ENCODE results near the gene TFPI.
"Not testable (repeated sequence)": the region's sequence is repeated elsewhere in the genome, so short reads cannot be mapped to it uniquely, and the experiment has no call there.

Gene TFPI

DNA sequence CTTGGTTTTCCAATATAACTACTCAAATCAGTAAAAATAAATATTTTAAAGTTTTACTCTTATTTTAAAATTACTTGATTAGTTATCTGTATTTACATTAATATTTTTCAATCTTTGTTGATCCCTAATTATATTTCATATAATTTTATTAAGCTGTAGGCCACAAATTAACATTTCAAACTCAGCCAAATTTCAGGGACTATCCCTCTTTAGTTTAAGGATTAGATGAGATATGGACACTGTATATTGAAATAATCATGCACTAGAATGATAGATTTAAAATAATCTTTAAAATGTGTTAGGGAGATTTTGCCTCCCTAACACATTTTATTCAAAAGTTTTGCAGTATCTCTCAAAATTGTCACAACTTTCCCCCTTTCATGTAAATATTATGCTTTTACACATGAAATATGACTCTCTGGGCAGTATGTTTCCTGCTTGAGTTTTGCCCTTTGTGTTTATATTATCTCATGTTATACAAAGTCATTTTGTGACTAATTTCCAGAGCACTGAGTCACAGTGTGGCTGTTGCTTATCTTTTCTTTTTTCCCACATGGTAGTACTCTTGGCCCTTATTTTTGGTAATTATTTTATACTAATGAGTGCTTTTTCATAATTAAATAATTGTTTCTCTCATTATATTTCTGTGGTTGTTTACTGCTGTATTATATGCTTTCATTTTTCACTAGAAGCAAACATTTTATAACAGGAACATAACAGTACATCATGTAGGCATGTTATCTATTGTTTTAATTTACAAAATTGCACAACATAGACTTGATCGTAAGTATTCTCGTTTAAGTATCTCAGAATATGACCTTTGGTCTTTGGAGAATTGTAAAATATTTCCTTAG lies 1.2 kb downstream of the TFPI start:
- DNase-seq, result no peak

DNA sequence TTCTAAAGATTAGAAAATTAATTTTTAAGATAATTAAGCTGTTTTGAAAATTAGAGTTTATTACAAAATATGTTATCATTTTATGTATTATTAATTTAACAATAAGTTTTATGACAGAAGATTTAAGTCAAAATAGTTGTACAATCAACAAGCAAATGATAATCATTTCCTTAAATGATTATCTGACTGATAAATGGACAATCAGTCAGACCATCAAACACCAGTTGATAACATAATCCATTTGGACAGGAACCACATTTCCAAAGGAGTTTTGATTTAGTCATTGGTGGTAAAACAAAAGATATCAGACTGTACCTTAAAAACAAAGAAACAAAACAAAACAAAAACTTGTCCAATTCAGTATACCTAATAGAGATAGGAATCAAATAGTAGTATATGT lies 1.9 kb downstream of the TFPI start:
- no peak for DNase-seq

DNA sequence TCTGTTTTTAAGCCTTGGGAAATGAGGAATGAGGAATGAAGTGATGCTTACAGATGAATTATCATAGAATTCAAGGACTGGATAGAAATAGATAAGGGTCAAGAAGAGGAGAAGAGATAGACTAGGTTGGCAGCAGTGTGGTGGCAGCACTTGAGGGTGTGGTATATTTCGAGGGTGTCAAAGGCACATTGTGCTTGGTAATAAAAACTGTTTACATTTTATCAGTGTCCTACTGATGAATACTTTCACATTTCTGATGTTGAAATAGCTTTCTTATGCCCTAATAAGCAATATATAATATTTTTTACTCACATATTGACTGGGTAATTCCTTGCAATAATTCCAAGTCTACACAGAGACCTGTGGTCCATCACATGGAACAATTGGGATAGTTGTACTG lies 3.4 kb downstream of the TFPI start:
- no peak for DNase-seq

DNA sequence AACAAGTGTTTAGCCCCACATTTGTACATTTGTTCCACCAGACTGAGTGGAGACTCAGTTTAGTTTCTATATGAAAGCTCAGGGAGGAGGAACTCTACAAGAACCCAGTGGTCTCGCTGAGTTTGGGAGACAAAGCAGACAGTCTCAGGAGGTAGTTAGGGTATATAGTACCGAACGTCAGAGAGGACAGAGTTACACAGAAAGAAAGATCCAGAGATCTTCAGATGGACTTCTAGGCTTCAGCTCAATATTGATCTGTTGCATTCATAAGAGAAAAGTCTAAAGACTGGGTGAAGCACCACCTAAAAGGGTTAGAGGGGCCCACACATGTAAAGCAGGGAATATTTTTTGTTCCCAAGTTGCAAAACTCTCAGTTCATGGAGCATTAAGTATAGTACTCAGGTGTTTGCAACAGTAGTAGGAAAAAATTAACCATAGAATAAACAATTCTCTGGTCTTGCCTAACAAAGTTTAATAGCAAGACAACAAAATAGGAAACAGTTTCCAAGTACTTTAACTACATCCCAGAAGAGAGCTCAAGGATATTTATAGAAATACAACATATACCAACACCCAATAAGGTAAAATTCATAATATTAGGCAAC lies 4.2 kb downstream of the TFPI start:
- no peak for DNase-seq

DNA sequence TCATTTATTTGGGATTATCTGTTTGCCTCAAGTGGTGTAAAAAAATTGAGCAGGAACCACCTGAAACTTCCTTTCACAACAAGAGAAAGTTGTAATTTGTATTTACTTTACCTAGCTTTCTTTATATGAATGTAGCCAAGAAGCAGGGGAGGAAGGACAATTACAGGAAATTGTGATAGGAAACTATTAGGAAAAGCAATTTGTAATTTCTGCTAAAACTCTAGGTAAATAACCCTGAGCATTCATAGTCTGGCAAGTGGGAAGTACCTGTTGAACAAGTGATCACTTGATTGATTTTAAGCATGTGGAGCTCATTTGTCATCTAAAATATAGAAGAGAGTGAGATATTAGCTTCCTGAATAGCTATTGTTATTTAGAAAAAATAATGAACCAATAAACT lies 5.0 kb downstream of the TFPI start:
- DNase-seq, result no peak

DNA sequence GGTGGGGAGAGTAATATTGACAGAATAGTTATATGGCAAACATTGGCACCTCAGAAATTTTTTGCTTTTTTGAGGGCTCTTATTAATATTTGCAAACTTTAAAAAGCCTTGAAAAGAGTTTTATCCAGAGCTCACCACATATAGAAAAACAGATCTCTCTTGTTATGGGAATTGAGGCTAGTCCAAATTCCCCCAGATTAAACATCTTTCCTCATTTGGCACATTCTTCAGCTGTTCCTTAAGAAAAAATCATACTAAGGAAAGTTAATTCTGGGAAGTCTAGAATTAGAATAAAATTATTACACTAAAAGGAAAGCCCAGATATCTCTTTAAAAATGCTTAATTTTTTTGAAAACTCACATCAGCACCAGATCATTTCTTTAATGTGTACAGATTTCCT lies 5.6 kb downstream of the TFPI start:
- DNase-seq, result no peak

DNA sequence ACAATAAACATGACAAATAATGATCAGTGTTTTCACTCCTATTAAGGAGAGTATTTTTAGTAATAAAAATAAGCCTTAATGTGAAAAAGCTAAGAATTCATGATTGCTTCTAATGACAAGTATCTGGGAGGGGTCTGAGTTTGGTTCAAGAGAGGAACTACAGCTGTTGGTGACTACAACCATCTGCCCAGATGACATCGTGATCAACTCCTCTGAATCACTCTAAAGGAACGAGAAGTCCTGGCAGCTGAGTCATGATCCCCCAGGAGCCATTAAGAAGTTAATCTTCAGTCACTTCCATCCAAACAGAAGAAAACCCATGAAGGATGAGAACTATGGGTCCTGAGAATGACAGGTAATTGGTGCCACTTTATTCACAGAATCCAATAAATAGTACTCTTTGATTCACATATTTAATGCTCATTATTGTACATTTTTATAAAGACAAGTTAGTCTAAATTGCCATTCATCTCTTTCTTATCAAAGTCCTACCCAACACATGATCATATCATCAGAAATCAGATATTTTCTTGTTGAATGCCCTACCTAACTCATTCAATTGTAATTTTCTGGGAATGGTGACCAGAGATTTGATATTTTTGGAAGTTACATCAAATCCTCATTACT lies 6.8 kb downstream of the TFPI start:
- no peak for DNase-seq

DNA sequence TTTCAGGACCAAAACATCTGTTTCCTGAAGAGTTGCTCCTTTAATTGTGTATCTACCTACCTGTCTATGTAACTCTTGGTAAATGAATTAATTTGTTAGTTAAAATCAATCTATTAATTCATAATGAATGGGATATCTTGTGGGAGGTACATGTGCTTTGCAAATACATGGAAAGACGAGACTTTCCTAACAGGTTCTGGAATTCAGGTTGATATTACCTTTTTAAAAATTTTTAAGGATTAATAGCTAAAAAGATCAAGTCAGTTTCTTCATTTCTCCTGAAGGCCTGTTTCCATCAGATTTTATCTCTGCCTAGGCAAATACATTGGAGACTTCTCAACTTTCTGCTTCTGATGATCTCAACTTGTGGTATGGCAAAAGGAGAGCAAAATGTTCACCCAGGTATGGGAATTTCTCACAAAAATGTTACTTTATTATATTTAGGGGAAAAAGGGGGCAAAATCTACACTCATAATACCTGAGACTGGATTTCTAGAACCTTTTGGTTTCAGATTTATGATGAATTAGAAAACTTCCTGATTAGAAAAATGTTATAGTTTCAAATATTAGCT lies 7.4 kb downstream of the TFPI start:
- DNase-seq, result no peak

DNA sequence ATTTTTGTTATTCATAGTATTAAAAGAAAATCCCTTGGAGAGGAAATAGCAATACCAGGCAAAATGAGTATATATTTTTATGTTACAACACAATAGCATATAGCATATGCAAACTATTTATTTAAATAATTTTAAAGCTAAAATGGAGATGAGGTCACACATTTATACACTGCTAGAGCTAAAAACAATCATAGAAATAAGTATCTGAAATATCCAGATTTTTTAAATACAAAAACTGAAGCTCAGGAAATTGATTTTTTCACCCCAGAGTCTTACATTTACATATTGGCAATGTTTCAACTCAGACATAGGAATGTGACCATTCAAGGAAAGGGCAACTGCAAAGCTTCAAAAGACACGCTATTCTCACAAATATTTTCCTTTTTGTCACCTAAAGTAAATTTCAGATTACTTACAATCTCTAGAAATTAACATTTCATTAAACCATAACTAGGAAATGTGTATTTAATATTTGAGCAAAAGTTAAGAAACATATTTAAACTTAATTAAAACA lies 8.9 kb downstream of the TFPI start:
- DNase-seq, result no peak

DNA sequence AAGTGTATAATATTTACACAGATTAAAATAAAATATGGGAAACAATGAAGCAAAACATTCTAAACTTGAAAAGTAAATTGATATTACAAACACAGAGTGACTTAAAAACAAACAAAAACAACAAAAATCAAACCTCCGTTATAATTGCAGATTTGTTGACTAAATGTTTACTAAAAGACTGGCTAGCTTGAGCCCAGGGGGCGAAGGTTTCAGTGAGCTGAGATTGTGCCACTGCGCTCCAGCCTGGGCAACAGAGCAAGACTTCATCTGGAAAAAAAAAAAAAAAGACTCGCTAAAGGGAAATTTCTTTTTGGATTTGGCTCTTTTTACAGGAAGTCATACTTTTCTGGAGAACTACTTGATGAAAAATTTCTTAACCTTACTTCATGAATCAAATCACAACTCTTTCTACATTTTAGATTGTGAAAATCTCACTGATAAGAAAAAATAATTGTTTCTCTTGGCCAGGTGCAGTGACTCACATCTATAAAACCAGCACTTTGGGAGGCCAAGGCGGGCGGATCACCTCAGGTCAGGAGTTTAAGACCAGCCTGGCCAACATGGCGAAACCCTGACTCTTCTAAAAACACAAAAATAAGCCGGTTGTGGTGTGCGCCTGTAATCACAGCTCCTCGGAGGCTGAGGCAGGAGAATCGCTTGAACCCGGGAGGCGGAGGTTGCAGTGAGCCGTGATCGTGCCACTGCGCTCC lies 9.7 kb downstream of the TFPI start:
- no peak for DNase-seq

DNA sequence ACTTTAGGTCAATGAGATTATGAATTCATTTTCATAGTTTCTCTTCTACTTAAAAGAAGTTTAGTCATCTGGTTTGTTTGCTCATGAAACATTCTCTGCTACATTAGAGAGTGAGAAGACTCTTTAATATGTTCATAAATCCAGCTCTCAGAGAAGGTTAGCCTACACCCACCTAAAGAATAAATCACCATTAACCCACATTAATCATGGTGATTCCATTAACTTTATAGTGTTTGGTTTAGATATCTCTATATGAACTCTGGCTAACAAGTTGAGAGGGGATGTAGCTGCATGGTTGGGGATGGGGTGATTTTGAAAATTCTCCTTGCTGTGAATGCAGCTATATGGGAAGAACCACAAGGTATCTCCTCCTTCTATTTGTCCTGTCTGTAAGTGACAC lies 10.7 kb downstream of the TFPI start:
- no peak for DNase-seq

DNA sequence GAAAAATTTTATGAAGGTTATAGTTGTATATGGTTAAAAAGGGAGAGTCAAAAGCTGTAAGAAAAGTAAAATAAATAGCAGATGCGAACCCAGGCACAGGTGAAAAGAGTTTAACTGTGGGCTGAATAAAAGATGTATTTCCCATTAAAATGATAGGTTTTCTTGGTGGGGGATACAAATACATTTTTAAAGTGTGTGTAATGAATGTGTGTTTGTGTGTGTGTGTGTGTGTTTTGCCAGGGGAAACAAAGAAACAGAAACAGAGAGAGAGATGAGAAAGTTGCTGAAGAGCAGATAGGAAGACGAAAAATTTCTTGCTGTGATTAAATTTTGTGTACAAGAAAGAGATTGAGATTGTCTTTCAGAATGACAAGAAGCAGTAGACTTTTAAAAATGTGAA lies 12.1 kb downstream of the TFPI start:
- no peak for DNase-seq

DNA sequence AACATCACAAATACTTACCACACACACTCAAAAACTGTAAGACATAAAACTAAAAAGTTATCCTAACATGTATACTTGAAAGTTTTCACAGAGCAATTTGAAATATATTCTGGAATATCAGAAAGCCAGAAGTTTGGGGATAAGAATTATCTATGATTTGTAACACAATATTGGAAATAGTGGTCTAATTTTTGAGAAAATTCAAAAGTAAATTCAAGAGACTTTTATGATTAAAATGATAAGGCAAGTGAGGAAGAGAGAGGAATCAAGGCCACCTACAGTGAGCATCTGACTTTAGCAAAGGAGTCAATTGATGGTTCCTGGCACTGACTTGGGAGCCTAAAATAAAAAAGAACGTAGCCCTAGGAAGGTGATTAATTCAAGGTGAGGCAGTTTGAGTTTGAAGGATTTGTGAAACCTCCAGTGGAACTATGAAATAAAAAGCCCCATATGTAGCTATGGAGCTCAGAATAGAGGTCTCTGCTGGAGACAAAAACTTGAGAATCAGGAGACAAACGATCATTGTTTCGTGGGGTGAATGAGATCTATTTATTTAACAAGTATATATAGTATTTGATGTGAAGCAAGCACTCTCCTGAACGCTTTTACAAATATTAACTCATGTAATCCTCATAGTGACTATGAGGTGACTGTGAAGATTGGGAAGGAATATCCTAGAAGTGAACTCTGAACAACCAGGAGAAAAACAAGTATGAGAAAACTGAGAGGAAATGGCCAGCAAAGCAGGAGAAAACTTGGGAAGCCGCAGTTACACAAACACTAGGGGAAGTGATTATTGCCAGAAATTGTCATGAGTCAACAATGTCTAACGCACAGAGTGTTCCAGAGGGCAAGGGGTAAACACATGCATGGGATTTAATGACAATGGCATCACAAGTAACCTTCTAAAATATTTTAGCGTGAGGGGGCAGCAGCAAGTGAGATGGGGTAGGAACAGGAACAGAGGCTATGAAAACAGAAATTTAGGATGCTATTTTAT lies 12.8 kb downstream of the TFPI start:
- no peak for DNase-seq

DNA sequence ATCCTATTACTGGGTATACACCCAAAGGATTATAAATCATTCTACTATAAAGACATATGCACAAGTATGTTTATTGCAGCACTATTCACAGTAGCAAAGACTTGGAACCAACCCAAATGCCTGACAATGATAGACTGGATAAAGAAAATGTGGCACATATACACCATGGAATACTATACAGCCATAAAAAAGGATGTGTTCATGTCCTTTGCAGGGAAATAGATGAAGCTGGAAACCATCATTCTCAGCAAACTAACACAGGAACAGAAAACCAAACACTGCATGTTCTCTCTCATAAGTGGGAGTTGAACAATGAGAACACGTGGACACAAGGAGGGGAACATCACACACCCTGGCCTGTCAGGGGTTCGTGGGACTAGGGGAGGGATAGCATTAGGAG lies 16.0 kb downstream of the TFPI start:
- DNase-seq, result not testable (repeated sequence)

DNA sequence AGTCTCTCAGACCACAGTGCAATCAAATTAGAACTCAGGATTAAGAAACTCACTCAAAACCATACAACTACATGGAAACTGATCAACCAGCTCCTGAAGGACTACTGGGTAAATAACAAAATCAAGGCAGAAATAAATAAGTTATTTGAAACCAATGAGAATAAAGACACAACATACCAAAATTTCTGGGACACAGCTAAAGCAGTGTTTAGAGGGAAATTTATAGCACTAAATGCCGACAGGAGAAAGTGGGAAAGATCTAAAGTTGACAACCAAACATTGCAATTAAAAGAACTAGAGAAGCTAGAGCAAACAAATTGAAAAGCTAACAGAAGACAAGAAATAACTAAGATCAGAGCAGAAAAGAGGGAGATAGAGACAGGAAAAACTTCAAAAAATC lies 18.9 kb downstream of the TFPI start:
- not testable (repeated sequence) for DNase-seq

DNA sequence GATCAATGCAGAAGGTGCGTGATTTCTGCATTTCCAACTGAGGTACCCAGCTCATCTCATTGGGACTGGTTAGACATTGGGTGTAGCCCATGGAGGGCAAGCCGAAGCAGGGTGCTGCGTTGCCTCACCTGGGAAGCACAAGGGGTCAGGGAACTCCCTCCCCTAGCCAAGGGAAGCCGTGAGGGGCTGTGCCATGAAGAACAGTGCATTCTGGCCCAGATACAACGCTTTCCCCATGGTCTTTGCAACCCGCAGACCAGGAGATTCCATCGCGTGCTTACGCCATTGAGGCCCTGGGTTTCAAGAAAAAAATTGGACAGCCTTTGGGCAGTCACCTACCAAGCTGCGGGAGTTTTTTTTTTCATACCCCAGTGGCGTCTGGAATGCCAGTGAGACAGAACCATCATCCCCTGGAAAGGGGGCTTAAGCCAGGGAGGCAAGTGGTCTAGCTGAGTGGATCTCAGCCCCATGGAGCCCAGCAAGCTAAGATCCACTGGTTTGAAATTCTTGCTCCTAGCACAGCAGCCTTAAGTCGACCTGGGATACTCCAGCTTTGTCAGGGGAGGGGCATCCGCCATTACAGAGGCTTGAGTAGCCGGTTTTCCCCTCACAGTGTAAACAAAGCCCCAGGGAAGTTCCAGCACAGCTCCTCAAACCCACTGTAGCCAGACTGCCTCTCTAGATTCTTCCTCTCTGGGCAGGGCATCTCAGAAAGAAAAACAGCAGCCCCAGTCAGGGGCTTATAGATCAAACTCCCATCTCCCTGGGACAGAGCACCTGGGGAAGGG lies 21.7 kb downstream of the TFPI start:
- no peak for DNase-seq

DNA sequence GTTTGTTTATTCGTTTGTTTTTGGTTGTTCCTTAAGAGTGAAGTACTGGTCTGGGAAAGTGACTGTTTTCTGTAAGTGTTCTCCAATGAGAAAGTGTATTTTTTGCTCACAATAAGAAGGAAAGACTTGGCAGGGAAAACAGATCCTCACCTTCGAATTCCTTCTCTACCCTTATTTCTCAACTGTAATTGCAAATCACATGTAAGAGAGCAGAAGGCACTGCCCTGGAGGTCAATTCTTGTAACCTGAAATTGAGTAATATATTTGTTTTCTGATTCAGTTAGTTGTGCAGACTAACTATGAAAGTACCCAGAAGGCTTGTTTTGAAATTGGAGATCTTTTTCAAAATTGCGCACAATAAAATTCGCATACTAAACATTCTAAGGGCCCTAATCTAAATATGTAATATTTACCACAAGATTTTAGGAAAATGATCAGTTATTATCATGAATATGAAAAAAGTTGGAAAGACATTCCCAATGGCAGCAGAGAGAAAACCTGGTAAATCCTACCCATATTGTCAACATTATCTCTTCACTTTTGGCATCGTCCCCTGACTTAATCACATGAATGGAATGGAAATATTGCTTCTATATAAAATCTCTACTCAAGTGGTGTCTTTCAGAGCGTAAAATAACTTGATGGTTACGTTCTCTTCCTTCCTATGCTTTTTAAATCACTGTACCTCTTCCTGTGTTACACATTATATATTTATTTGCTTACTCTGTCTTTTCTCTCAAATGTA lies 24.1 kb downstream of the TFPI start:
- DNase-seq, result no peak

DNA sequence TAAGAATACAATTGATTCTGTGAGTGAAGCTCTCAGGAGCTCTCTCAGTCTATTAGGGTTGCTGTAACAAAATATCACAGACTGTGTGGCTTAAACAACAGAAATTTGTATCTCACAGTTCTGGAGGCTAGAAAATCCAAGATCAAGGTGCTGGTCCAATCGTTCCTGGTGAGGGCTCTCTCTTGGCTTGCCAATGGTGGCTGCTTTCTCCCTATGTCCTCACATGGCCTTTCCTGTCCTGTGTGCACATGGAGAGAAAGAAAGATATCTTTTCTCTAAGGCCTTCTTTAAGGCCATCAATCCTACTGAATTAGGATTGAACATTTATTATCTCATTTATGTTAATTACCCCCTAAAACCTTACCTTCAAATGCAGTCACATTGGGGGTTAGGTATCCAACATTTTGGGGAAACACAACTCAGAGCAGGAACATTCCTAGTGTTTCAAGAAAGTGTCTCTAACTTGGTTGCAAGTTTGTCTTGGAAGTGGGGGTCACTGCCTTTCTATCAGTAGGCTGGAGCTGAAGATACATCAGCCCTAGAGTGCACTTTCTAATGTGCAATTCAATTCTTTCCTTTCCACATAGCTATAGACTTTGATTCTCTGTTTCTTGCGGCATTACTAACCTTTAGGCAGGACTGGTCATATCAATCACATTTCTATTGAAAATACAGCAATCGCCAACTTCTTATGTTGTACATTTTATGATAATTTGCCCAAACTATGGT lies 24.8 kb downstream of the TFPI start:
- no peak for DNase-seq

DNA sequence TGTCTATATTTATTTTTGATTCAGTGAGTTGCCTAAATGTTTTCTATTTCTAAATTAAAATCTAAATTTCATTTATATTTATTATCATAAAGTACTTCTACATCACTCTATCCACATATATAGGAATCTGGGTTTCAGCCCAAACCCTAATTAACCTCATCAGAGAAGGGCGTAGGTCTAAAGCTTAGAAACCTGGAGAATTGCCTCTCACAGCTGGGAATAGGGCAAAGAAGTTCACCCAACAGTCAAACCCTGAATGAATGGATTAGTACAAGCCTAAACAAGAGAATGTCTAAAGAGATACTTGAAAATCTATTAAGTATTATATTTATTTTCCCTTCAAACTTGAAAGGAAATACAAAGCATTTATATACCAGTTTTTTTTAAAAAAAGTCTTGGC lies 26.2 kb downstream of the TFPI start:
- no peak for DNase-seq
